ENCODE data around the gene RALGPS1.

Gene RALGPS1

GRCh38 chr9:127187231-127187956 lies 272.8 kb downstream of the RALGPS1 start:
- DNase-seq (ENCODE audit: low spot score), result no peak

GRCh38 chr9:127188396-127188795 lies 273.8 kb downstream of the RALGPS1 start:
- DNase-seq (ENCODE audit: low spot score), result no peak

- no peak for DNase-seq (ENCODE audit: low spot score)
These were observed 275.0 kb downstream of the RALGPS1 start for GRCh38 chr9:127189628-127190027.

GRCh38 chr9:127192744-127193143 lies 278.2 kb downstream of the RALGPS1 start:
- DNase-seq (ENCODE audit: low spot score), result no peak

- no peak for DNase-seq (ENCODE audit: low spot score)
These were observed 278.9 kb downstream of the RALGPS1 start for GRCh38 chr9:127193483-127193882.

GRCh38 chr9:127194881-127195713 lies 280.5 kb downstream of the RALGPS1 start:
- DNase-seq (ENCODE audit: low spot score), result no peak

GRCh38 chr9:127195976-127196825 lies 281.6 kb downstream of the RALGPS1 start:
- DNase-seq (ENCODE audit: low spot score), result no peak

- no peak for DNase-seq (ENCODE audit: low spot score)
These were observed 282.2 kb downstream of the RALGPS1 start for GRCh38 chr9:127196826-127197145.

- no peak for DNase-seq (ENCODE audit: low spot score)
These were observed 282.7 kb downstream of the RALGPS1 start for GRCh38 chr9:127197186-127197860.

- no peak for DNase-seq (ENCODE audit: low spot score)
These were observed 283.4 kb downstream of the RALGPS1 start for GRCh38 chr9:127197861-127198430.

GRCh38 chr9:127198587-127198986 lies 284.0 kb downstream of the RALGPS1 start:
- no peak for DNase-seq (ENCODE audit: low spot score)

- peak; percentile 88 for DNase-seq (ENCODE audit: low spot score)
These were observed 284.6 kb downstream of the RALGPS1 start for GRCh38 chr9:127199001-127199791.

- DNase-seq (ENCODE audit: low spot score), result no peak
These were observed 285.7 kb downstream of the RALGPS1 start for GRCh38 chr9:127200106-127200862.

GRCh38 chr9:127201071-127201541 lies 286.5 kb downstream of the RALGPS1 start:
- DNase-seq (ENCODE audit: low spot score), result no peak

GRCh38 chr9:127201731-127202130 lies 287.1 kb downstream of the RALGPS1 start:
- DNase-seq (ENCODE audit: low spot score), result no peak

- no peak for DNase-seq (ENCODE audit: low spot score)
These were observed 288.0 kb downstream of the RALGPS1 start for GRCh38 chr9:127202461-127203169.

GRCh38 chr9:127203681-127204327 lies 289.2 kb downstream of the RALGPS1 start:
- DNase-seq (ENCODE audit: low spot score), result no peak

GRCh38 chr9:127204771-127205470 lies 290.3 kb downstream of the RALGPS1 start:
- no peak for DNase-seq (ENCODE audit: low spot score)
